ENCODE data around the gene SNRK. TPM values are rescaled to one million over a fixed set of nuclear protein-coding genes. Genes with fewer than 3 reads are reported as not detected.

The SNRK gene
- total and polyA plus RNA-seq, 2 of the 13 experiments (the other 11 are each of a cell fraction or from before 2014, with no cell fraction given): 11.4 to 16.1 TPM

- no peak overlapping the region for H3K4me2 ChIP-seq (ENCODE audit: low read depth, low read length)
- CTCF ChIA-PET (ENCODE audit: low intra/inter-chr PET ratio, low total read pairs): no interaction called here
- FAIRE-seq: no peak
Observed at GRCh38 chr3:43279532-43279931, 6.8 kb upstream of the SNRK start.

More at GRCh38 chr3:43279532-43279931, 6.8 kb upstream of the SNRK start:
- in situ Hi-C loops (cut with HindIII; ENCODE audit: extremely low pct_ligation_motif_present, low pct_unique_long_range_greater_than_20kb) (no loop called here), intact Hi-C loops (cut with micrococcal nuclease; ENCODE audit: unreplicated experiment) (no loop called here)
- Histone ChIP-seq H4K20me1 (ENCODE audit: insufficient read depth, low read length) (no peaks in the 10 kb centered on the region), H3K9me3 (ENCODE audit: low read length) (no peaks in the 10 kb centered on the region), H3K79me2 (ENCODE audit: insufficient read depth, low read length) (no peaks in the 10 kb centered on the region), H3K4me3 (replicated peaks in 1 of 3; ENCODE audit: insufficient read depth in 1 of 3, low read depth in 2 of 3, low read length in 3 of 3) (no peak overlapping the region), H3K4me1 (ENCODE audit: insufficient read depth, low read length) (no peaks in the 10 kb centered on the region), H3K9ac (ENCODE audit: insufficient read depth, low read depth, low read length) (no peak overlapping the region), H3K36me3 (replicated peaks in 1 of 2; ENCODE audit: control insufficient read depth in 1 of 2, insufficient read depth in 2 of 2, low read length in 2 of 2) (no peaks in the 10 kb centered on the region), H3K27me3 (ENCODE audit: control insufficient read depth in 1 of 2, insufficient read depth in 2 of 2, low read length in 2 of 2) (peaks cover 0 to 14% of the 10 kb centered on the region in 2 experiments; a peak in 3 of 5 replicates), H3K27ac (ENCODE audit: extremely low read length, insufficient read depth, low read length) (no peak overlapping the region), H2AFZ (ENCODE audit: low read length) (no peak overlapping the region)
- DNase-seq (ENCODE audit: low spot score) (no peak), ATAC-seq (no peak)
- TF ChIP-seq ZBTB10 (CRISPR knock-in tag; IDR thresholded peaks at IDR 0.05; ENCODE audit: borderline replicate concordance) (no peak), ZNF790 (CRISPR knock-in tag; IDR thresholded peaks at IDR 0.05; ENCODE audit: borderline replicate concordance) (no peak), MXI1 (IDR thresholded peaks at IDR 0.05; ENCODE audit: borderline replicate concordance, low read depth, low read length) (no peak), ZNF598 (CRISPR knock-in tag; IDR thresholded peaks at IDR 0.05; ENCODE audit: borderline replicate concordance) (no peak), PCBP2 (optimal IDR thresholded peaks at IDR 0.05; ENCODE audit: low read depth, low read length, poor library complexity, severe bottlenecking) (no peak)
- WGBS (ENCODE audit: low lambda C conversion rate): 22% methylated on average over 5 of the region's 5 CpGs
- no TSS peak for BruUV-seq (replicated peaks)
- POLR2A ChIA-PET: no interaction called here

All from HepG2 (cell line).